GM13976 (cell line): ENCODE results near the gene MALRD1.

Experiments used
- DNase-seq: peaks from one replicate; pipeline ENCODE4 v3.0.0; 2012; ENCODE audit warnings: low spot score
- in situ Hi-C: fragments of 300-500 bp; cut with MboI; formaldehyde crosslinking; loops from one replicate; pipeline ENCODE4 v1.12.0; 2022; ENCODE audit warnings: low sequenced_read_pairs, mixed read lengths, inconsistent platforms; ENCODE audit not compliant: unreplicated experiment
- TF ChIP-seq, protein P1 (sequence below): IDR thresholded peaks from 2 replicates; pipeline ENCODE4 v1.5.1; 2012; ENCODE audit warnings: borderline replicate concordance, mild to moderate bottlenecking; ENCODE audit not compliant: insufficient read depth; ENCODE audit errors: extremely low read depth, missing control alignments, control extremely low read depth

Gene MALRD1

DNA sequence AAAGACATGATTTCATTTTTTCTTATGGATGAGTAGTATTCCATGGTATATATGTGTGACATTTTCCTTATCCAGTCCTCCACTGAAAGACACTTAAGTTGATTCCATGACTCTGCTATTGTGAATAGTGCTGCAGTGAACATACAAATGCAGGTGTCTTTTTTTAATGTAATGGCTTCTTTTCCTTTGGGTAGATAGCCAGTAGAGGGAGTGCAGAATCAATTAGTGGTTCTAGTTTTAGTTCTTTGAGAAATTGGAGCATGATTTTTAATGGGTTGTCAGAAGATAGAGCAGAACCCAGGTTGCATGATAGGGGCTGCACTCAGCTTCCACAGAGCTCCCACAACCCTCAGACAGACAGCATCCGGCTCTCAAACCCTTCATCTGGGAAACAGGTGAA lies 614.7 kb downstream of the MALRD1 start:
- in situ Hi-C loops: no loop called here

DNA sequence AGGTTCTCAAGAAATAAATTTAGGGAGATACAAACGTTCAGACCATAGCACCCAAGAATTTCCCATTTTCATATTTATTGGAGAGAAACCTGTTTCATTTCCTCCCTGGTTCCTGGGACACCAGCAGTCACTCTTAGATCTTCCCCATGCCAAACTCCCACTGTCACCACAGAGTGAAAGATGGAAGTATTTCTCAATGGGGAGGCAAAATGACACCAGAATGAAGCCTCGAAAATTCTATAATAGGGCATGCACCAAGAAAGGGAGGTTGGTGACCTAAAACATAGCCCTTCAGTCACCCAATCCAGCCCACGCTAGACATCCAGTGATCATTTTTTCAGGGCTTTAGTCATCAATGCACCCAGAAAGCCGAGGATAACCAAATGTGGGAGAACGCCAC lies 619.5 kb downstream of the MALRD1 start:
- in situ Hi-C loops: no loop called here
- no peak for DNase-seq
- TF ChIP-seq, protein P1, sequence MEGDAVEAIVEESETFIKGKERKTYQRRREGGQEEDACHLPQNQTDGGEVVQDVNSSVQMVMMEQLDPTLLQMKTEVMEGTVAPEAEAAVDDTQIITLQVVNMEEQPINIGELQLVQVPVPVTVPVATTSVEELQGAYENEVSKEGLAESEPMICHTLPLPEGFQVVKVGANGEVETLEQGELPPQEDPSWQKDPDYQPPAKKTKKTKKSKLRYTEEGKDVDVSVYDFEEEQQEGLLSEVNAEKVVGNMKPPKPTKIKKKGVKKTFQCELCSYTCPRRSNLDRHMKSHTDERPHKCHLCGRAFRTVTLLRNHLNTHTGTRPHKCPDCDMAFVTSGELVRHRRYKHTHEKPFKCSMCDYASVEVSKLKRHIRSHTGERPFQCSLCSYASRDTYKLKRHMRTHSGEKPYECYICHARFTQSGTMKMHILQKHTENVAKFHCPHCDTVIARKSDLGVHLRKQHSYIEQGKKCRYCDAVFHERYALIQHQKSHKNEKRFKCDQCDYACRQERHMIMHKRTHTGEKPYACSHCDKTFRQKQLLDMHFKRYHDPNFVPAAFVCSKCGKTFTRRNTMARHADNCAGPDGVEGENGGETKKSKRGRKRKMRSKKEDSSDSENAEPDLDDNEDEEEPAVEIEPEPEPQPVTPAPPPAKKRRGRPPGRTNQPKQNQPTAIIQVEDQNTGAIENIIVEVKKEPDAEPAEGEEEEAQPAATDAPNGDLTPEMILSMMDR: no peak

More for the DNA sequence above, 614.7 kb downstream of the MALRD1 start:
- TF ChIP-seq, protein P1: no peak
- no peak for DNase-seq

DNA sequence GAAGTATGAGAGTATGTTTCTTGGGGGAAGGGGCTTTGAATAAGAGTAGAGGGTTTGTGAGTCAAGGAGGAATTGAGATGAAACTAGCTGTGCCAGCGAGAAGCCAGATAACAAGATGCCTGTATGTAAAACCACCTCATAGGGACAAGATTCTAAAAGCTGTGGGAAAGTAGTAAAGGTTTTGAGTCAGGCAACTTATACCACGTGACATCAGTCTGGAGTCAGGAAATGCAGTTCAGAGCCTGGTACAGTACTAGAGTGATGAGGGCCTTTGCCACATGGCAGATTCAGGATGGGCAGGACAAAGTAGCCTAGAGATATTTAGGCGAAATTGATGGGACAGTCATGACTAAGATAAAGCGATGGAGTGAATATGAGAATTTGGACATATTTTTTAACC lies 627.5 kb downstream of the MALRD1 start:
- TF ChIP-seq, protein P1: no peak
- no peak for DNase-seq
- in situ Hi-C loops: no loop called here

DNA sequence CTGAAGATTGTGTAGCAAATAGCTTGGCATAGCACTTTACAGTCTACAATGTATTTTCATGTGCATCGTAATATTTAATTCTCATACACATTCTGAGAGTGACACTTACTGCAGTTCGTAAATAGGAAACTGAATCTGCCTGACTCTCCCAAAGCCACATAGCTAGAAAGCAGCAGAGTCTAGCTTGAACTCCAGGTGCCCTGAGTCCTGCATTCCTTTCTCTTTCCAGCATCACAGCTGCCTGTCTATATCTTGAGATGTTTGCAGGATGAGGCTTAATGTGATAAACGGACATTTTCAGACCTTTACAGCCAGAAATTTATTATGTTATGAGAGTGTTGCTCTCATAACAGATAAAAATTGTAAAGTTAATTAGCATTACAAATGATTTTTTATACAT lies 634.8 kb downstream of the MALRD1 start:
- DNase-seq: no peak
- in situ Hi-C loops: no loop called here
- TF ChIP-seq, protein P1: no peak

DNA sequence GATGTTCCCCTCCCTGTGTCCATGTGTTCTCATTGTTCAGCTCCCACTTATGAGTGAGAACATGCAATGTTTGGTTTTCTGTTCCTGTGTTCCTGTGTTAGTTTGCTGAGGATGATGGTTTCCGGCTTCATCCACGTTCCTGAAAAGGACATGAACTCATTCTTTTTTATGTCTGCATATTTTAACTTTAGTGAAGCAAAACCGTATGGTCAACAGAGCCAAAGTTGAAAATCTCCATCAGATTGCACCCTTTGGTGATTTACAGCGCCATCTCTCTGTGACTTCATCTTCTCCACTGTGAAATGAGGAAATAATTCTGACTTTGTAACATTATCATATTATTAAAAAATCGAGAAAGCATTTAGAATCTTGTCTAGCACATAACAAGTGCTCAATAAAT lies 635.4 kb downstream of the MALRD1 start:
- DNase-seq: no peak

DNA sequence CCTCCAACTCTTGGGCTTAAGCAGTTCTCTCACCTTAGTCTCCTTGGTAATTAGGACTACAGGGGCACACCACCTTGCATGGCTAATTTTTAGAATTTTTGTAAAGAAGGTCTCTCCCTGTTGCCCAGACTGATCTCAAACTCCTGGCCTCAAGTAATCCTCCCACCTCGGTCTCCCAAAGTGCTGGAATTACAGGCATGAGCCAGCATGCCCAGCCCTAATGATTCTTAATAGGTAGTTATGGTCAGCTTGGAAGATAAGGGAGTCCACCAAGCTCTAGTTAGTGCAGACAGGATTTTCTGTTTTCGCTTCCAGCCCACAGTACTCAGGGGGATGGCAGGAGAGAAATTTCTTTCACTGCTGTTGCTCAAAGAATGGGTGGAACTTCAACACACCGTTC lies 639.7 kb downstream of the MALRD1 start:
- in situ Hi-C loops: no loop called here
- TF ChIP-seq, protein P1: no peak
- DNase-seq: no peak

More for the DNA sequence above, 635.4 kb downstream of the MALRD1 start:
- TF ChIP-seq, protein P1: no peak
- in situ Hi-C loops: no loop called here

DNA sequence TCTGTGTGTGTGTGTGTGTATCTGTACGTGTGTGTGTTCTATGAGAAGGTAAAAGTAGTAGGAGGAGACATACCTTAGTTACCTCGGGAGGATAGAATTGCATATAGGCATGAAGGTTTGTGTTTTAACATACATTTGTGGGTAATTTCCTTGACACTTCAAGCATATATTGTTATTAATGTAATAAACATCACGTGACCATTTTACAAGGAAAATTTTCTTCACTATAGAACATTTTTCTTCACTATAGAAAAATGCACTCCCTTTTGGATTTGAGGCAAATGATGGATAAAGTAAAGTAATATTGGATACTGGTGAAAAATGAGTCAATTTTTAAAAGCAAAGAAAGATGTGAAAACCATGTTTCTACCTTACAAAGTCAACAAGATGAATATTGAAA lies 640.6 kb downstream of the MALRD1 start:
- in situ Hi-C loops: no loop called here
- DNase-seq: no peak
- TF ChIP-seq, protein P1: no peak
